GM12878 (cell line): ENCODE data around the gene C2CD4D. TPM values are rescaled to one million over a fixed set of nuclear protein-coding genes. Genes with fewer than 3 reads are reported as not detected.

ENCODE experiments used
- RB1 ChIP-seq: fragments of 450-650 bp; formaldehyde crosslinking; IDR thresholded peaks from 2 replicates; pipeline ENCODE4 v1.6.1; 2017; ENCODE audit warnings: mild to moderate bottlenecking, borderline replicate concordance
- RELA ChIP-seq: fragments of 450-650 bp; IDR thresholded peaks from 2 replicates; pipeline ENCODE4 v1.8.0; 2014; ENCODE audit warnings: borderline replicate concordance; ENCODE audit not compliant: partially characterized antibody
- SIX5 ChIP-seq: IDR thresholded peaks from 2 replicates; pipeline ENCODE4 v1.6.1; 2011; ENCODE audit warnings: mild to moderate bottlenecking, low read depth, low read length, moderate library complexity; ENCODE audit not compliant: severe bottlenecking
- SKIL ChIP-seq: fragments of 450-650 bp; IDR thresholded peaks from 2 replicates; pipeline ENCODE4 v1.6.1; 2017; ENCODE audit warnings: mild to moderate bottlenecking, low read depth, inconsistent platforms; ENCODE audit not compliant: poor library complexity, severe bottlenecking
- SMARCA5 ChIP-seq: fragments of 450-650 bp; IDR thresholded peaks from 2 replicates; pipeline ENCODE4 v1.6.1; 2017; ENCODE audit warnings: mild to moderate bottlenecking
- TCF3 ChIP-seq: IDR thresholded peaks from 2 replicates; pipeline ENCODE4 v1.6.1; 2012; ENCODE audit warnings: low read depth, mild to moderate bottlenecking, low read length, borderline replicate concordance; ENCODE audit not compliant: insufficient read depth
- ZBTB11 ChIP-seq: fragments of 450-650 bp; formaldehyde crosslinking; IDR thresholded peaks from 2 replicates; pipeline ENCODE4 v1.5.0; 2022; ENCODE audit warnings: mild to moderate bottlenecking, missing genetic modification characterization
- polyA plus RNA-seq, 11 experiments: library from polyadenylated mRNA; depleted of rRNA in 4 of 11; unstranded in 6 of 11; stranded (reverse) in 5 of 11; fragments of >200 nt; fragmentation: Nextera tagmentation in 4 of 11; fragmentation: Illumina TruSeq in 1 of 11; extraction: Ambion mirVana in 4 of 11; extraction: Trizol in 1 of 11; gene quantifications; 1 replicate in 1 of 11; 2 replicates in 10 of 11; pipeline versions ENCODE4 v1.2.1 to v1.2.3, GENCODE V29; 2011 to 2016; ENCODE audit warnings: inconsistent platforms in 2 of 11, missing spikeins in 2 of 11, low read depth in 1 of 11
- total RNA-seq, 4 experiments: library from RNA; depleted of rRNA in 3 of 4; stranded (reverse); fragments of >200 nt in 3 of 4; fragmentation: Illumina TruSeq in 1 of 4; extraction: Trizol in 1 of 4; gene quantifications; 2 replicates each; pipeline versions ENCODE4 v1.2.1 to v1.2.3, GENCODE V29; 2013 to 2021

Gene C2CD4D
- total and polyA plus RNA-seq, 10 of the 15 experiments (the other 5 are each of a cell fraction or from before 2014, with no cell fraction given): 0.03 to 0.67 (median 0.13) TPM; not detected in 4

- TF ChIP-seq RB1 (no peak), SIX5 (no peak), SMARCA5 (no peak), ZBTB11 (CRISPR knock-in tag) (no peak), SKIL (no peak), RELA (no peak), TCF3 (no peak)
Measured at GRCh38 chr1:151806170-151806569, 33.5 kb downstream of the C2CD4D start (continued).
